ENCODE data around the gene SMOC1.

Gene SMOC1

GRCh38 chr14:69880893-69881292 is 1.7 kb downstream of the SMOC1 start:
- no peak for DNase-seq (ENCODE audit: low read depth)
- no peak for TF ChIP-seq CTCF (IDR thresholded peaks at IDR 0.05; ENCODE audit: insufficient read depth, low read depth, low read length, missing control alignments)
- no peak overlapping the region for H3K4me3 ChIP-seq (ENCODE audit: low read depth, low read length)

GRCh38 chr14:69882116-69882864 is 3.1 kb downstream of the SMOC1 start:
- H3K4me3 ChIP-seq (ENCODE audit: low read depth, low read length): no peak overlapping the region
- TF ChIP-seq CTCF (IDR thresholded peaks at IDR 0.05; ENCODE audit: insufficient read depth, low read depth, low read length, missing control alignments): no peak
- no peak for DNase-seq (ENCODE audit: low read depth)

GRCh38 chr14:69882915-69883314 is 3.7 kb downstream of the SMOC1 start:
- DNase-seq (ENCODE audit: low read depth): no peak
- TF ChIP-seq CTCF (IDR thresholded peaks at IDR 0.05; ENCODE audit: insufficient read depth, low read depth, low read length, missing control alignments): no peak
- H3K4me3 ChIP-seq (ENCODE audit: low read depth, low read length): no peak overlapping the region

- no peak for DNase-seq (ENCODE audit: low read depth)
- no peak for TF ChIP-seq CTCF (IDR thresholded peaks at IDR 0.05; ENCODE audit: insufficient read depth, low read depth, low read length, missing control alignments)
- no peak overlapping the region for H3K4me3 ChIP-seq (ENCODE audit: low read depth, low read length)
Measured at GRCh38 chr14:69886453-69887242, 7.4 kb downstream of the SMOC1 start.

- no peak for TF ChIP-seq CTCF (IDR thresholded peaks at IDR 0.05; ENCODE audit: insufficient read depth, low read depth, low read length, missing control alignments)
- no peak for DNase-seq (ENCODE audit: low read depth)
- H3K4me3 ChIP-seq (ENCODE audit: low read depth, low read length): no peak overlapping the region
Measured at GRCh38 chr14:69887740-69888657, 8.8 kb downstream of the SMOC1 start.

GRCh38 chr14:69891422-69891821 is 12.2 kb downstream of the SMOC1 start:
- no peak overlapping the region for H3K4me3 ChIP-seq (ENCODE audit: low read depth, low read length)
- no peak for TF ChIP-seq CTCF (IDR thresholded peaks at IDR 0.05; ENCODE audit: insufficient read depth, low read depth, low read length, missing control alignments)
- DNase-seq (ENCODE audit: low read depth): no peak

Data from GM12865 (cell line).